Upper lobe of left lung (tissue), 4 donors: ENCODE results near the gene WDFY3.

Experiments used
- EP300 ChIP-seq, 4 donors: sonication (generic); formaldehyde crosslinking; IDR thresholded peaks; one replicate each; pipeline ENCODE4 v1.5.1; 2017; ENCODE audit warnings: antibody characterized with exemption in 4 of 4, control low read depth in 2 of 4
- TF ChIP-seq, protein P1 (sequence below), 6 experiments: fragments of 450-650 bp in 4 of 6; fragments of 200-600 bp in 2 of 6; sonication (generic) in 2 of 6; IDR thresholded peaks; one replicate each; pipeline ENCODE4 v1.5.1; 2016 to 2019; ENCODE audit warnings: antibody characterized with exemption in 6 of 6

GRCh38 chr4:84878090-84878489 is 88.4 kb downstream of the WDFY3 start:
- TF ChIP-seq, protein P1, sequence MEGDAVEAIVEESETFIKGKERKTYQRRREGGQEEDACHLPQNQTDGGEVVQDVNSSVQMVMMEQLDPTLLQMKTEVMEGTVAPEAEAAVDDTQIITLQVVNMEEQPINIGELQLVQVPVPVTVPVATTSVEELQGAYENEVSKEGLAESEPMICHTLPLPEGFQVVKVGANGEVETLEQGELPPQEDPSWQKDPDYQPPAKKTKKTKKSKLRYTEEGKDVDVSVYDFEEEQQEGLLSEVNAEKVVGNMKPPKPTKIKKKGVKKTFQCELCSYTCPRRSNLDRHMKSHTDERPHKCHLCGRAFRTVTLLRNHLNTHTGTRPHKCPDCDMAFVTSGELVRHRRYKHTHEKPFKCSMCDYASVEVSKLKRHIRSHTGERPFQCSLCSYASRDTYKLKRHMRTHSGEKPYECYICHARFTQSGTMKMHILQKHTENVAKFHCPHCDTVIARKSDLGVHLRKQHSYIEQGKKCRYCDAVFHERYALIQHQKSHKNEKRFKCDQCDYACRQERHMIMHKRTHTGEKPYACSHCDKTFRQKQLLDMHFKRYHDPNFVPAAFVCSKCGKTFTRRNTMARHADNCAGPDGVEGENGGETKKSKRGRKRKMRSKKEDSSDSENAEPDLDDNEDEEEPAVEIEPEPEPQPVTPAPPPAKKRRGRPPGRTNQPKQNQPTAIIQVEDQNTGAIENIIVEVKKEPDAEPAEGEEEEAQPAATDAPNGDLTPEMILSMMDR (IDR thresholded peaks at IDR 0.05) = no peak
- no peak for TF ChIP-seq EP300 (IDR thresholded peaks at IDR 0.05)
